SK-N-MC (cell line): Measurements from ENCODE around the gene FRMPD2.
"Not testable (repeated sequence)": the region's sequence is repeated elsewhere in the genome, so short reads cannot be mapped to it uniquely, and the experiment has no call there.

ENCODE experiments used
- DNase-seq: peaks from one replicate; pipeline ENCODE4 v3.0.0-alpha.2; 2011; ENCODE audit warnings: low read depth, low spot score
- H3K27ac ChIP-seq: fragments of 200-600 bp; sonication (generic); 2 replicates; pipeline ENCODE4 v1.5.1; 2016; ENCODE audit warnings: mixed run types
- H3K36me3 ChIP-seq: fragments of 200-600 bp; sonication (generic); 2 replicates; pipeline ENCODE4 v1.6.1; 2017; ENCODE audit warnings: antibody characterized with exemption, low read length, mixed read lengths; ENCODE audit not compliant: insufficient read depth
- H3K4me3 ChIP-seq: fragments of 200-600 bp; sonication (generic); 2 replicates; pipeline ENCODE4 v1.5.1; 2016
- H3K9ac ChIP-seq: fragments of 200-600 bp; sonication (generic); 2 replicates; pipeline ENCODE4 v1.8.0; 2017; ENCODE audit warnings: mixed run types, mixed read lengths; ENCODE audit not compliant: insufficient read length
- H3K9me3 ChIP-seq: fragments of 200-600 bp; sonication (generic); 2 replicates; pipeline ENCODE4 v1.6.1; 2017; ENCODE audit warnings: low read depth, mild to moderate bottlenecking, antibody characterized with exemption, low read length, moderate library complexity, mixed read lengths
- EZH2 ChIP-seq: fragments of 200-600 bp; sonication (generic); IDR thresholded peaks from one replicate; pipeline ENCODE4 v1.6.1; 2017; ENCODE audit warnings: antibody characterized with exemption
- FOXP2 ChIP-seq: optimal IDR thresholded peaks from 2 replicates; pipeline ENCODE3; 2011; ENCODE audit warnings: mild to moderate bottlenecking, moderate library complexity; ENCODE audit not compliant: insufficient read depth; ENCODE audit errors: extremely low read length, control extremely low read depth
- POLR2AphosphoS5 ChIP-seq: IDR thresholded peaks from 2 replicates; pipeline ENCODE4 v1.6.1; 2012; ENCODE audit warnings: mild to moderate bottlenecking, low read depth, low read length, borderline replicate concordance

The FRMPD2 gene

DNA sequence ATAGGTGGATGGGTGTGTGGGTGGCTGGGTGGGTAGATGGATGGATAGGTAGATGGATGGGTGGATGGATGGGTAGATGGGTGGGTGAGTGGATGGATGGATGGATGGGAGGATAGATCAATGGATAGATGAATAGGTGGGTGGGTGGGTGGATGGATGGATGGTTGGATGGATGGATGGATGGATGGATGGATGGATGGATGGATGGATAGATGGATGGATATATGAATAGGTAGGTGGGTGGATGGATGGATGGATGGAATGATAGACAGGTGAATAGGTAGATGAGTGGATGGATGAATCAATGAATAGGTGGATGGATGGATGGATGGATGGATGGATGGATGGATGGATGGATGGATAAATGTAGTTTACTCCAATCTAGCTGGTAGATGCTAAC is 52.7 kb downstream of the FRMPD2 start:
- Histone ChIP-seq H3K4me3 (no peak overlapping the region), H3K9me3 (no peaks in the 10 kb centered on the region), H3K36me3 (no peaks in the 10 kb centered on the region), H3K9ac (no peak overlapping the region), H3K27ac (no peak overlapping the region)
- TF ChIP-seq FOXP2 (no peak), POLR2AphosphoS5 (no peak), EZH2 (no peak)
- DNase-seq: no peak

DNA sequence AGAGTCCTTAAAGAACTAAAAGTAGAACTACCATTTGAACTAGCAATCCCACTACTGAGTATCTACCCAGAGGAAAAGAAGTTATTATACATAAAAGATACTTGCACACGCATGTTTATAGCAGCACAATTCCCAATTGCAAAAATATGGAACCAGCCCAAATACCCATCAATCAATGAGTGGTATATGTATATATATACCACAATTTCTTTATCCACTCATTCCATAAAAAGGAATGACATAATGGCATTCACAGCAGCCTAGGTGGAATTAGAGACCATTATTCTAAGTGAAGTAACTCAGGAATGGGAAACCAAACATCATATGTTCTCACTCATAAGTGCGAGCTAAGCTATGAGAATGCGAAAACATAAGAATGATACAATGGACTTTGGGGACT is 53.5 kb downstream of the FRMPD2 start:
- H3K9me3 ChIP-seq, H3K27ac ChIP-seq, H3K36me3 ChIP-seq, H3K9ac ChIP-seq, H3K4me3 ChIP-seq, DNase-seq: not testable (repeated sequence)

DNA sequence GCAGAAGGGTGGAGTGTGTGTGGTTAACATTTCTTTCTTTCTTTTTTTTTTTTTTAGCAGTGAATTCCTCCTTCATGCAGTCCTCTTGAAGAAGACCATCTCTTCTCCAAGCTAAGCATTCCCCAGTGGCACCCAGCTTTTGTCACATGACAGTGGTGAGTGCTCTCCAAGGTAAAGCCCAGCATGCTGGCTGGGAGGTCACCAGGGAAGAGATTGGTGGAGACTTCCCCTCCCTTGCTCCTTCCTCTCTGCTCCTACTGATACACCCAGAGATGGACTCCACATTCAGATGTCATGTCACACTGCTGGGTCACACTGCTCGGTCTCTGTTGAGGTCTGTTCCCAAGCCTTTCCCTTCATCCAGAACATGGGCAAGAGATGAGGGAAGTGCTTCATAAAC is 55.3 kb downstream of the FRMPD2 start:
- Histone ChIP-seq H3K9me3 (no peaks in the 10 kb centered on the region), H3K4me3 (no peak overlapping the region), H3K36me3 (no peaks in the 10 kb centered on the region), H3K9ac (no peak overlapping the region), H3K27ac (no peak overlapping the region)
- no peak for DNase-seq
- TF ChIP-seq POLR2AphosphoS5: no peak
- TF ChIP-seq FOXP2: no peak
- no peak for TF ChIP-seq EZH2

DNA sequence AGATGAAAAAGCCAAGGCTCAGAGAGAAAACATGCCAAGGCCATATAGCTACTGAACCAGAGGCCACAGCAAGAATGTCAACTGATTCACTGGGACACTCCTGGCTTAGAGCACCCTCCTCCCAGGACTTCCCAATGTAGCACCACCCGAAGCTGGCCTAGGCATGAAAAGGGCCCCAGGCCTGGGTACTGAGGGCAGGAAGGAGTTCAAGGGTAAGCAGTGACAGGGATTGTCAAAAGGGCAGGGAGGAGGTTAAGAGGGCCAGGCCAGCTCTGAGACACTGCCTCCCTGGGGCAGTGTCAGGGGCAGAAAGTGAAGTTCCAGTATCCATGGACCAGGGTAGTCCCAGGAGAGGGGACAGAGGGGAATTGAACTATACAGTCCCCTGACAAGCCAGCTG is 57.8 kb downstream of the FRMPD2 start:
- TF ChIP-seq FOXP2 (no peak), POLR2AphosphoS5 (no peak), EZH2 (no peak)
- Histone ChIP-seq H3K9ac (no peak overlapping the region), H3K4me3 (no peak overlapping the region), H3K9me3 (no peaks in the 10 kb centered on the region), H3K36me3 (no peaks in the 10 kb centered on the region), H3K27ac (no peak overlapping the region)
- DNase-seq: no peak

DNA sequence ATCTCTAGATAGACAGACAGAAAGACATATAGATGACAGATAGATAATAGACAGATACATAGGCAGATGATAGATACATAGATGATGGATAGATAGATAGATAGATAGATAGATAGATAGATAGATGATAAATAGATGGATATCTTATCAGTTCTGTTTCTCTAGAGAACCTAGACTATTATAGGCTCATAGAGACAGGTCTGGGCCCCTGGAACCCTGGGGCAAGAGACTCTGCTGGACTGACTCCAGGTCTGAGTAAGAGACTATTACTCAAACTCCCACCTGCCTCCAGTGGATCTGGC is 58.3 kb downstream of the FRMPD2 start:
- TF ChIP-seq EZH2 (no peak), POLR2AphosphoS5 (no peak), FOXP2 (no peak)
- Histone ChIP-seq H3K27ac (no peak overlapping the region), H3K36me3 (no peaks in the 10 kb centered on the region), H3K4me3 (no peak overlapping the region), H3K9me3 (no peaks in the 10 kb centered on the region), H3K9ac (no peak overlapping the region)
- no peak for DNase-seq

DNA sequence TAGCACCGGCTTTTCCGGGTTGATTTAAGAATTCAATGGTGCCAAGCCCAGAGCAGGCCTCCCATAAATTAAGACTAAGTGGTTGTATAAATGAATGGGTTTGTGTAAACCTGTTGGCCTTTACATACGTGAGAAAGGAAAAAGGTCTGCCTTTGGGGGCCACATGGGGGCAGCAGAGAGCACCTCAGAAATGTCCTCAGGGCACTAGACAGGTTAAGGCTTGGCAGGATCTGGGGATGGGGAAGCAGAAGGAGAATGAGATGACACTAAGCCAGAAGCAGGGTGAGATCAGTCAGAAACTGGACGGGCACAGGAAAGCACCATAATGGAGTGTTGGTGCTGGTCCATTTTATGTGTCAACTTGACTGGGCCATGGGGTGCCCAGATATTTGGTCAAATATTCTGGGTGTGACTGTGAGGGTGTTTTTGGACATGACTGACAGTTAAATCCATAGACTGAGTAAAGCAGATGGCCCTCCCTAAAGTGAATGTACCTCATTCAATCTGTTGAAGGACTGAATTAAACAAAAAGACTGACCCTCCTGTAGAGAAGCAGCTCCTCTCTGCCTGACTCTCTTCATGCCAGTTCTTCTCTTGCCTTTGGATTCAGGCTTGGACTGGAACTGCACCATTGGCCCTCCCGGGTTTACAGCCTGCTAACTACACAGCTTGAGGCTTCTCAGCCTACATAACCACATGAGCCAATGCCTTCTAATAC is 58.9 kb downstream of the FRMPD2 start:
- TF ChIP-seq FOXP2: no peak
- TF ChIP-seq EZH2: no peak
- no peak for TF ChIP-seq POLR2AphosphoS5
- DNase-seq: no peak
- Histone ChIP-seq H3K4me3 (no peak overlapping the region), H3K27ac (no peak overlapping the region), H3K9ac (no peak overlapping the region), H3K36me3 (no peaks in the 10 kb centered on the region), H3K9me3 (no peaks in the 10 kb centered on the region)

DNA sequence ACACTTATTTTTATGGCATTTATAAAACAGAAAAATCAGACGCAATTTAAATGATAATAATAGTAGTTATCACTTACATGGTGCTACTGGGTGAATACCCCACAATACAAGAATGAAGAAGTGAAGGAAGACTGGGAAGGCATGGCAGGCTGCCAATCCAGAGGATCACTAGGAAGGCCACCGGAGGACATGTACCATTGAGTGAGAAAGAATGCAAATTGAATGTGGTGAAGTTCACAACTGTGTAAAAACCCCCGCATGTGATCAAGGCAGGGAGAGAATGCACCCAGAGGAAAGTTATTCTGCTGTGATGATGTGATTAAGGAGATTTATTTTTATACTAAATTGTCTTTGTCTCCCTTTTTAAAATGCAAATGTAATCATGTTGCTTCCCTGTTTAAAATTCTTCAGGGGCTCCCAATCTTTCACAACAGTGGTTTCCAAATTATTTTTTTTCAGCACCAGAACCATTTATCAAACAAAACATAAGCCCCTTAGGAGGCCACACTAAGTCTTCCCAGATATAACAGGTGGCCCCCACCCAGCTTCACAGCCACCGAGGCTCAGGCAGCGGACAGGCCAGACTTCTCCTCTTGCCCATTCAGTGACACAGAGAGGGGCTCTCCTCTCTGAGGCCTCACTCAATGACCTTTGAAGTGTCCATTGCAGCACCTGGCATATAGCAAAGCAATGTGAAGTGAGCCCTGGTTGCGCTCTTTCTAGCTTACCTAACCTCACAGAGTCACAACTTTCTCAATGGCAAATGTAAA is 59.6 kb downstream of the FRMPD2 start:
- Histone ChIP-seq H3K36me3 (no peaks in the 10 kb centered on the region), H3K4me3 (no peak overlapping the region), H3K9ac (no peak overlapping the region), H3K9me3 (no peaks in the 10 kb centered on the region), H3K27ac (no peak overlapping the region)
- no peak for DNase-seq
- TF ChIP-seq EZH2: no peak
- TF ChIP-seq FOXP2: no peak
- TF ChIP-seq POLR2AphosphoS5: no peak

DNA sequence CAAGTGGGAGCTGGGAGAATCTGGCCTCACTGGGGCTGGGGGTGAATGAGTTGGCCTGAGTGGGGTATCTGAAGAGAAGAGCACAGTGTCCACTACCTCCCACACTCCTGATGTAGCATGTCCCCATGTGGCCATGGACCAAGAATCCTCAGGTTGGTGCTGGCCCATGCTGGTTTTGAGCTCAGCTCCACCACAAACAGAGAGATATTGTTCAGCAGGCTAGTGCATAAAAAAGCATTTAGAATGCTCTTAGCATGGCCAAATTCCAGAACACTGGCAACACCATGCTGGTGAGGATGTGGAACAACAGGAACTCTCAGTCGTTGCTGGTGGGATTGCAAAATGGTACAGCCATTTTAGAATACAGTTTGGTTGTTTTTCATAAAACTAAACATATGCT is 61.4 kb downstream of the FRMPD2 start:
- Histone ChIP-seq H3K9ac (no peak overlapping the region), H3K9me3 (no peaks in the 10 kb centered on the region), H3K27ac (no peak overlapping the region), H3K36me3 (no peaks in the 10 kb centered on the region), H3K4me3 (no peak overlapping the region)
- TF ChIP-seq POLR2AphosphoS5 (no peak), FOXP2 (no peak), EZH2 (no peak)
- no peak for DNase-seq

DNA sequence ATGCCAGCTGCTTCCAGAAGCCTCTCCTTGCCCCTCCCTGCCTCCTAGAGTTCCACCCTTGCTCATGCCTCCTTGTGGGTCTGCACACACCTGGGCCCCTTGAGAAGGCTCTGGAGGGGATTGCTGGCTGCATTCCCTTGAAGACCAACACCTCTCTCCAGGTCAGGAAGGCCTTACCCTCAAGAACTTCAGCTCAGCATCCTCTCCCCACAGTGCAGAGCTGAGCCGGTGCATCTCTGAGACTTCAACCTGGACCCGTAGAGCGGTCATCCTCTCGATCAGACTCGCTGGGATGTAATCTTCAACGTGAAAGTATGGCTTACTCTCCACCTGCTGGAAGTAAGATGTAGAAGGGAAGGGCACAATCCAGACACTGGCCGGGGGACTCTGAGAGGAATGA is 62.7 kb downstream of the FRMPD2 start:
- TF ChIP-seq FOXP2 (no peak), POLR2AphosphoS5 (no peak)
- Histone ChIP-seq H3K27ac (no peak overlapping the region), H3K9me3 (no peaks in the 10 kb centered on the region), H3K9ac (no peak overlapping the region), H3K36me3 (no peaks in the 10 kb centered on the region), H3K4me3 (no peak overlapping the region)
- no peak for DNase-seq
